ENCODE results near the gene TRIM52.

DNA sequence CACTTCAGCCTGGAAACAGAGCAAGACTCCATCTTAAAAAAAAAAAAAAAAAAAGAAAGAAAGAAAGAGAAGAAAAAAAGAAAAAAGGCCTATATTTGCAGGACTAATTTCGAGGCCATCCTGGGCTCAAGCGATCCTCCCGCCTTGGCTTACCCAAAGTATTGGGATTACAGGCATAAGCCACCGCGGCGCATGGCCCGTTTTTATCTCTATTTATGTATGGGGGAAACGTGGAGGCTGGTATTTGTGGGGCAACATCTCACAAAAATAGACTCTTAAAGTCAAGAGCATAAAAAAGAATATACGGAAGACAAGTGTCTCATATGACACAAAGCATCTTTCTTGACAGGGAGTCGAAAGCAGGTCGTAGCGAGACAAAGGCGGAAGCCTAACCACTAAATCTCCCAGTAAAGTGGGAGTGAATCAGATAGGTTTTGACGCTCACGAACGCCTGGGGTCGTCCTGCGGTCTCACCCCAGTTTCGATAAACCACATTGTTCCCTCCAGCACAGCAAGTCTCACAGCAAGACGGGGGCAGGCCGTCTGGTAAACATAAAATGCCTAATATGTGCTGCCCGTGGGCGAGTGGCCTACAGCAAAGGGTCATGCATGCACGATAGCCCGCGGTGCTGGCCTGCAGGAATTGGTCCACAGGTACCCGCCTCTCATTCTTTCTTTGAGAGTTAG is 39.7 kb downstream of the TRIM52 start:
- TF ChIP-seq ESRRA (IDR thresholded peaks at IDR 0.05; ENCODE audit: borderline replicate concordance, low read depth) (no peak), EGR1 (conservative IDR thresholded peaks at IDR 0.05) (peak; percentile 75), CTCF (IDR thresholded peaks at IDR 0.05 in 2 of 3, conservative IDR thresholded peaks at IDR 0.05 in 1 of 3; ENCODE audit: insufficient read depth in 2 of 3, low read depth in 1 of 3, low read length in 3 of 3) (no peak), ZSCAN29 (IDR thresholded peaks at IDR 0.05) (no peak), RBFOX2 (IDR thresholded peaks at IDR 0.05; ENCODE audit: low read depth, low read length) (no peak), SREBF2 (CRISPR knock-in tag; IDR thresholded peaks at IDR 0.05) (no peak), ETV5 (CRISPR knock-in tag; IDR thresholded peaks at IDR 0.05; ENCODE audit: low read depth) (no peak), SIN3B (IDR thresholded peaks at IDR 0.05; ENCODE audit: low read depth) (no peak), POLR2AphosphoS5 (IDR thresholded peaks at IDR 0.05; ENCODE audit: control insufficient read depth, insufficient read depth, low read depth, low read length) (0 out of 2 replicates have a peak, but pooled peaks have one; percentile 4)
- TF ChIP-seq, protein P1, sequence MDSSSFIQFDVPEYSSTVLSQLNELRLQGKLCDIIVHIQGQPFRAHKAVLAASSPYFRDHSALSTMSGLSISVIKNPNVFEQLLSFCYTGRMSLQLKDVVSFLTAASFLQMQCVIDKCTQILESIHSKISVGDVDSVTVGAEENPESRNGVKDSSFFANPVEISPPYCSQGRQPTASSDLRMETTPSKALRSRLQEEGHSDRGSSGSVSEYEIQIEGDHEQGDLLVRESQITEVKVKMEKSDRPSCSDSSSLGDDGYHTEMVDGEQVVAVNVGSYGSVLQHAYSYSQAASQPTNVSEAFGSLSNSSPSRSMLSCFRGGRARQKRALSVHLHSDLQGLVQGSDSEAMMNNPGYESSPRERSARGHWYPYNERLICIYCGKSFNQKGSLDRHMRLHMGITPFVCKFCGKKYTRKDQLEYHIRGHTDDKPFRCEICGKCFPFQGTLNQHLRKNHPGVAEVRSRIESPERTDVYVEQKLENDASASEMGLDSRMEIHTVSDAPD (CRISPR knock-in tag; IDR thresholded peaks at IDR 0.05): no peak
- TF ChIP-seq, protein P2, sequence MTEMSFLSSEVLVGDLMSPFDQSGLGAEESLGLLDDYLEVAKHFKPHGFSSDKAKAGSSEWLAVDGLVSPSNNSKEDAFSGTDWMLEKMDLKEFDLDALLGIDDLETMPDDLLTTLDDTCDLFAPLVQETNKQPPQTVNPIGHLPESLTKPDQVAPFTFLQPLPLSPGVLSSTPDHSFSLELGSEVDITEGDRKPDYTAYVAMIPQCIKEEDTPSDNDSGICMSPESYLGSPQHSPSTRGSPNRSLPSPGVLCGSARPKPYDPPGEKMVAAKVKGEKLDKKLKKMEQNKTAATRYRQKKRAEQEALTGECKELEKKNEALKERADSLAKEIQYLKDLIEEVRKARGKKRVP (CRISPR knock-in tag; IDR thresholded peaks at IDR 0.05): no peak
- TF ChIP-seq, protein P3, sequence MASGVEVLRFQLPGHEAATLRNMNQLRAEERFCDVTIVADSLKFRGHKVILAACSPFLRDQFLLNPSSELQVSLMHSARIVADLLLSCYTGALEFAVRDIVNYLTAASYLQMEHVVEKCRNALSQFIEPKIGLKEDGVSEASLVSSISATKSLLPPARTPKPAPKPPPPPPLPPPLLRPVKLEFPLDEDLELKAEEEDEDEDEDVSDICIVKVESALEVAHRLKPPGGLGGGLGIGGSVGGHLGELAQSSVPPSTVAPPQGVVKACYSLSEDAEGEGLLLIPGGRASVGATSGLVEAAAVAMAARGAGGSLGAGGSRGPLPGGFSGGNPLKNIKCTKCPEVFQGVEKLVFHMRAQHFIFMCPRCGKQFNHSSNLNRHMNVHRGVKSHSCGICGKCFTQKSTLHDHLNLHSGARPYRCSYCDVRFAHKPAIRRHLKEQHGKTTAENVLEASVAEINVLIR (CRISPR knock-in tag; IDR thresholded peaks at IDR 0.05): no peak; the same call in 1 of the 2 replicates
- TF ChIP-seq, protein P4, sequence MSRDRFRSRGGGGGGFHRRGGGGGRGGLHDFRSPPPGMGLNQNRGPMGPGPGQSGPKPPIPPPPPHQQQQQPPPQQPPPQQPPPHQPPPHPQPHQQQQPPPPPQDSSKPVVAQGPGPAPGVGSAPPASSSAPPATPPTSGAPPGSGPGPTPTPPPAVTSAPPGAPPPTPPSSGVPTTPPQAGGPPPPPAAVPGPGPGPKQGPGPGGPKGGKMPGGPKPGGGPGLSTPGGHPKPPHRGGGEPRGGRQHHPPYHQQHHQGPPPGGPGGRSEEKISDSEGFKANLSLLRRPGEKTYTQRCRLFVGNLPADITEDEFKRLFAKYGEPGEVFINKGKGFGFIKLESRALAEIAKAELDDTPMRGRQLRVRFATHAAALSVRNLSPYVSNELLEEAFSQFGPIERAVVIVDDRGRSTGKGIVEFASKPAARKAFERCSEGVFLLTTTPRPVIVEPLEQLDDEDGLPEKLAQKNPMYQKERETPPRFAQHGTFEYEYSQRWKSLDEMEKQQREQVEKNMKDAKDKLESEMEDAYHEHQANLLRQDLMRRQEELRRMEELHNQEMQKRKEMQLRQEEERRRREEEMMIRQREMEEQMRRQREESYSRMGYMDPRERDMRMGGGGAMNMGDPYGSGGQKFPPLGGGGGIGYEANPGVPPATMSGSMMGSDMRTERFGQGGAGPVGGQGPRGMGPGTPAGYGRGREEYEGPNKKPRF (IDR thresholded peaks at IDR 0.05; ENCODE audit: low read depth, low read length): no peak
